A673 (cell line): ENCODE measurements around the gene PPARG.

Experiments used
- EZH2 ChIP-seq: fragments of 200-600 bp; sonication (generic); IDR thresholded peaks from 2 replicates; pipeline ENCODE4 v1.6.1; 2017; ENCODE audit warnings: borderline replicate concordance, low read depth, mild to moderate bottlenecking, mixed read lengths, antibody characterized with exemption, low read length; ENCODE audit not compliant: poor library complexity, severe bottlenecking
- TF ChIP-seq, protein P1 (sequence below): fragments of 300-800, 200-600 bp; sonication (generic); conservative IDR thresholded peaks from 2 replicates; pipeline ENCODE4 v1.5.1; 2017; ENCODE audit warnings: low read depth, mild to moderate bottlenecking, antibody characterized with exemption, low read length, moderate library complexity, mixed read lengths

DNA sequence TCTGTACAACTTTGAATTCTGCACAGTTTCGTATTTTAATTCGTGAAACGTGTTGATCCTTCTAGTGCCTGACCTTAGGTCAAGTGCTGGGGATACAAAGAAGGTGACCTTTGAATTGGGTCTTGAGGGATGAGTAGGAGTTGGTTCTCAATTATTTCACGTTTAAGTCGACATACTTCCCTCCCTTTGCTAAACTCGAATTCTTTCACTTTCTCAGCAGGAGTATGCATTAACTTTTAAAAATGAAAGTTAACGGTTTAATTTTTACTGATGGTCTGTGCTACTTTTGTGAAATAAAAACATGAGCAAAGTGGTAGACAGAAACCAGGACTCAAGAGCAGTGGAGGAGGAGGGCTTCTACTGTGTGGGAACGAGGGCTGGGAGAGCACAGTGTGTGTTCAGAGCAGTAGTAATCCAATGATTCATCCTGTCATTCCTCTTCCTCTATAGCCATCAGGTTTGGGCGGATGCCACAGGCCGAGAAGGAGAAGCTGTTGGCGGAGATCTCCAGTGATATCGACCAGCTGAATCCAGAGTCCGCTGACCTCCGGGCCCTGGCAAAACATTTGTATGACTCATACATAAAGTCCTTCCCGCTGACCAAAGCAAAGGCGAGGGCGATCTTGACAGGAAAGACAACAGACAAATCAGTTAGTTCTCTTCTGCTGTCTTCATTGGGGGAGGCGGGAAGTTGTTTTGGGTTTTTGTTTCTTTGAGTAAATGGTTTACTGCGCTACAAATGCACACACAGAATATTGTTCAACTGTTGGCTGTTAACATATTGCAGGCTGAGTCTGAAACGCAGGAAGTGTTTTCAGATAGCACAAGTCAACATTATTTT lies 116.8 kb downstream of the PPARG start:
- TF ChIP-seq, protein P1, sequence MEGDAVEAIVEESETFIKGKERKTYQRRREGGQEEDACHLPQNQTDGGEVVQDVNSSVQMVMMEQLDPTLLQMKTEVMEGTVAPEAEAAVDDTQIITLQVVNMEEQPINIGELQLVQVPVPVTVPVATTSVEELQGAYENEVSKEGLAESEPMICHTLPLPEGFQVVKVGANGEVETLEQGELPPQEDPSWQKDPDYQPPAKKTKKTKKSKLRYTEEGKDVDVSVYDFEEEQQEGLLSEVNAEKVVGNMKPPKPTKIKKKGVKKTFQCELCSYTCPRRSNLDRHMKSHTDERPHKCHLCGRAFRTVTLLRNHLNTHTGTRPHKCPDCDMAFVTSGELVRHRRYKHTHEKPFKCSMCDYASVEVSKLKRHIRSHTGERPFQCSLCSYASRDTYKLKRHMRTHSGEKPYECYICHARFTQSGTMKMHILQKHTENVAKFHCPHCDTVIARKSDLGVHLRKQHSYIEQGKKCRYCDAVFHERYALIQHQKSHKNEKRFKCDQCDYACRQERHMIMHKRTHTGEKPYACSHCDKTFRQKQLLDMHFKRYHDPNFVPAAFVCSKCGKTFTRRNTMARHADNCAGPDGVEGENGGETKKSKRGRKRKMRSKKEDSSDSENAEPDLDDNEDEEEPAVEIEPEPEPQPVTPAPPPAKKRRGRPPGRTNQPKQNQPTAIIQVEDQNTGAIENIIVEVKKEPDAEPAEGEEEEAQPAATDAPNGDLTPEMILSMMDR = no peak
- TF ChIP-seq EZH2 = no peak
